Measurements from ENCODE around the gene MCF2. TPM values are rescaled to one million over a fixed set of nuclear protein-coding genes. Genes with fewer than 3 reads are reported as not detected.
A peak's percentile ranks its signal among the peaks of the same experiment; 100 is the strongest.

MCF2 gene
- total RNA-seq, 1 experiment from 2014 or later = 2.7 TPM

DNA sequence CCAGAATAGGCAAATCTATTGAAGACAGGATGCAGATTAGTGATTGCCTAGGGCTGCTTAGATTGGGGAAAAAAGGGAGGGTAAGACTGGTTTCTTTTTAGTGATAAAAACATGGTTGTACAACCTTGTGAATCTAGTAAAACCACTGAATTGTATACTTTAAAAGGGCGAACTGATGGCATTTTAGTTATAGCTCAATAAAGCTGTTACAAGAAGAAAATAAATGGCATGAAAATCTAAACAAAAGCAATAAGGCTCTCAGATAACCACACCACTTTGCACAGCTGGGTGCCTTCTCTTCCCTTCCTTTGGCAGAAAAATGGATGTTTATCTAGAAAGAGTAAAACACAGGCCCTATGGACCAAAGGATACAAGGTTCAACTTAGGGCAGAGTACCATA lies 107.9 kb downstream of the MCF2 start:
- POLR2A ChIA-PET (ENCODE audit: low non-redundant PET) = interaction anchor here (0.6 kb wide), 1 partner anchor 175 kb away, joined by 3 read pairs; no protein-coding TSS in a partner anchor
- Histone ChIP-seq H3K4me3 (ENCODE audit: low read depth, low read length, poor library complexity, severe bottlenecking) (no peak overlapping the region), H3K27me3 (replicated peaks; ENCODE audit: insufficient read depth, low read depth, low read length, poor library complexity) (no peaks in the 10 kb centered on the region), H3K27ac (ENCODE audit: low read depth, low read length, poor library complexity, severe bottlenecking) (no peak overlapping the region), H3K36me3 (ENCODE audit: insufficient read depth, low read length, poor library complexity, severe bottlenecking) (no peaks in the 10 kb centered on the region), H3K9me3 (ENCODE audit: low read depth, low read length, poor library complexity, severe bottlenecking) (no peaks in the 10 kb centered on the region), H3K4me1 (ENCODE audit: insufficient read depth, low read length, poor library complexity, severe bottlenecking) (no peaks in the 10 kb centered on the region)
- BruUV-seq (replicated peaks) = no TSS peak
- CTCF ChIA-PET = no interaction called here
- intact Hi-C loops (cut with micrococcal nuclease; ENCODE audit: unreplicated experiment) = no loop called here
- no peak for DNase-seq (ENCODE audit: low spot score)
- TF ChIP-seq EZH2 (IDR thresholded peaks at IDR 0.05; ENCODE audit: borderline replicate concordance, low read depth, low read length, poor library complexity, severe bottlenecking) = no peak
- TF ChIP-seq, protein P1, sequence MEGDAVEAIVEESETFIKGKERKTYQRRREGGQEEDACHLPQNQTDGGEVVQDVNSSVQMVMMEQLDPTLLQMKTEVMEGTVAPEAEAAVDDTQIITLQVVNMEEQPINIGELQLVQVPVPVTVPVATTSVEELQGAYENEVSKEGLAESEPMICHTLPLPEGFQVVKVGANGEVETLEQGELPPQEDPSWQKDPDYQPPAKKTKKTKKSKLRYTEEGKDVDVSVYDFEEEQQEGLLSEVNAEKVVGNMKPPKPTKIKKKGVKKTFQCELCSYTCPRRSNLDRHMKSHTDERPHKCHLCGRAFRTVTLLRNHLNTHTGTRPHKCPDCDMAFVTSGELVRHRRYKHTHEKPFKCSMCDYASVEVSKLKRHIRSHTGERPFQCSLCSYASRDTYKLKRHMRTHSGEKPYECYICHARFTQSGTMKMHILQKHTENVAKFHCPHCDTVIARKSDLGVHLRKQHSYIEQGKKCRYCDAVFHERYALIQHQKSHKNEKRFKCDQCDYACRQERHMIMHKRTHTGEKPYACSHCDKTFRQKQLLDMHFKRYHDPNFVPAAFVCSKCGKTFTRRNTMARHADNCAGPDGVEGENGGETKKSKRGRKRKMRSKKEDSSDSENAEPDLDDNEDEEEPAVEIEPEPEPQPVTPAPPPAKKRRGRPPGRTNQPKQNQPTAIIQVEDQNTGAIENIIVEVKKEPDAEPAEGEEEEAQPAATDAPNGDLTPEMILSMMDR (conservative IDR thresholded peaks at IDR 0.05; ENCODE audit: low read depth, low read length) = no peak

DNA sequence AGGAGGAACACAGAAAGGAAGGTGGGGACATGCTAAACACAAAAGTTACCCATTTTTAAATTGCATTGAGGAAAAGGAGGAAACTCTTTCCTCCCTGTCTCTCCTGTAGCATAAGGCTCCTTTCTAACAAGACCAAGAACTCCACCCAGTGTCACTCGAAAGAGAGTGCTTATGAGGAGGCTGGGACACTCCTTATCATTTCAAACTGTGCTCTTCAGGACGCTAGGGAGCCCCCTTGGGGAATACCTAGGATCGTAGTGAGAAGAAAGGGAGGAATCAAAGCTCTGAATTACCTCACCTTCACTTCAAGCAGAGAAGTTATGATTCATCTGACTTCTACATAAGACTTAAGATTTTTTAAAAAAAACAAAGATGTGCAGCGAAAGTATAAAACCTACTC lies 111.9 kb downstream of the MCF2 start:
- Histone ChIP-seq H3K27ac (ENCODE audit: low read depth, low read length, poor library complexity, severe bottlenecking) (no peak overlapping the region), H3K4me1 (ENCODE audit: insufficient read depth, low read length, poor library complexity, severe bottlenecking) (no peaks in the 10 kb centered on the region), H3K9me3 (ENCODE audit: low read depth, low read length, poor library complexity, severe bottlenecking) (no peaks in the 10 kb centered on the region), H3K36me3 (ENCODE audit: insufficient read depth, low read length, poor library complexity, severe bottlenecking) (no peaks in the 10 kb centered on the region), H3K4me3 (ENCODE audit: low read depth, low read length, poor library complexity, severe bottlenecking) (no peak overlapping the region), H3K27me3 (replicated peaks; ENCODE audit: insufficient read depth, low read depth, low read length, poor library complexity) (no peaks in the 10 kb centered on the region)
- ChIA-PET POLR2A (ENCODE audit: low non-redundant PET) (no interaction called here), CTCF (no interaction called here)
- intact Hi-C loops (cut with micrococcal nuclease; ENCODE audit: unreplicated experiment) = no loop called here
- DNase-seq (ENCODE audit: low spot score) = peak; percentile 17
- no TSS peak for BruUV-seq (replicated peaks)
- TF ChIP-seq, protein P1 (conservative IDR thresholded peaks at IDR 0.05; ENCODE audit: low read depth, low read length) = 0 out of 2 replicates have a peak, but pooled peaks have one; percentile 15
- TF ChIP-seq EZH2 (IDR thresholded peaks at IDR 0.05; ENCODE audit: borderline replicate concordance, low read depth, low read length, poor library complexity, severe bottlenecking) = no peak

DNA sequence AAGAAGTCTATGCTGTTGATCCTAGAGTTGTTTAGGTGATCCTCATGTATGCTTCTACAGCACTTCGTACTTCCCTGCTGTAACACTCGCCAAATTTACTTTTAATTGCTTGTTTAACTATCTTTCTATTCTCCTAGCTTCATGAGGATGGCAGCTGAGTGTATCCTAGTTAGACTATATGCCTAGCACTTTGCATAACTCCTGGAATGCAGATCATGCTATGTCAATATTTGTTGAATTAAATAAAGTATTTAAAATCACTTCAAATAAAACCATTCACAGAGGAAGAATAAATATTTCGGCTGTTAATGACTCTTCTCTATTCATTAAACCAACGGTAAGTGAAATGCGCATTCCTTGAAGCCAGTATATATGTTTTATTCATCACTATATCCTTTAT lies 122.4 kb downstream of the MCF2 start:
- DNase-seq (ENCODE audit: low spot score) = no peak
- Histone ChIP-seq H3K36me3 (ENCODE audit: insufficient read depth, low read length, poor library complexity, severe bottlenecking) (no peaks in the 10 kb centered on the region), H3K9me3 (ENCODE audit: low read depth, low read length, poor library complexity, severe bottlenecking) (no peaks in the 10 kb centered on the region), H3K4me1 (ENCODE audit: insufficient read depth, low read length, poor library complexity, severe bottlenecking) (no peaks in the 10 kb centered on the region), H3K27me3 (replicated peaks; ENCODE audit: insufficient read depth, low read depth, low read length, poor library complexity) (no peaks in the 10 kb centered on the region), H3K4me3 (ENCODE audit: low read depth, low read length, poor library complexity, severe bottlenecking) (no peak overlapping the region), H3K27ac (ENCODE audit: low read depth, low read length, poor library complexity, severe bottlenecking) (no peak overlapping the region)
- TF ChIP-seq, protein P1 (conservative IDR thresholded peaks at IDR 0.05; ENCODE audit: low read depth, low read length) = no peak
- no peak for TF ChIP-seq EZH2 (IDR thresholded peaks at IDR 0.05; ENCODE audit: borderline replicate concordance, low read depth, low read length, poor library complexity, severe bottlenecking)
- POLR2A ChIA-PET (ENCODE audit: low non-redundant PET) = no interaction called here
- intact Hi-C loops (cut with micrococcal nuclease; ENCODE audit: unreplicated experiment) = no loop called here
- CTCF ChIA-PET = no interaction called here
- BruUV-seq (replicated peaks) = no TSS peak
